GM12874 (cell line): ENCODE measurements around the gene TMEM220.

ENCODE experiments used
- TF ChIP-seq, protein P1 (sequence below): IDR thresholded peaks from 2 replicates; pipeline ENCODE4 v1.5.1; 2011; ENCODE audit warnings: low read depth, mild to moderate bottlenecking, control low read depth, low read length, moderate library complexity; ENCODE audit not compliant: insufficient read depth

Gene TMEM220

DNA sequence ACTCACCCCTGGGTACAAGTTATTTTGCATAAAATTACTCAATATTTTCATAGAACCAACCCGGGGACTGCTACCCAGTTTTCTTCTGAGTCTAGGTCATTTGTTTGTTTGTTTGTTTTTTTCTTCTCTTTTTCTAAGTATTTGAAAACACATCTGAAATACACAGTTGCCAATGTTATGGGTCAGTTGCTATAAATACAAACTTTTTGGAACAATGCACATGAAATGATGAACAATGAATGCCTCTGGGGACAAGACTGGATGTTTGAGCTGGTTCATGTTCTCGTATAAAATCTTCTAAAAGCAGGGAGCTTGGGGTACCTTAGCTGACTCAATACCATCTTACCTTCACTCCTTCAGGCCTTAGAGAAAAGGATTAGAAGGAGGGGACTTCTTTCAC lies 43.6 kb upstream of the TMEM220 start:
- TF ChIP-seq, protein P1, sequence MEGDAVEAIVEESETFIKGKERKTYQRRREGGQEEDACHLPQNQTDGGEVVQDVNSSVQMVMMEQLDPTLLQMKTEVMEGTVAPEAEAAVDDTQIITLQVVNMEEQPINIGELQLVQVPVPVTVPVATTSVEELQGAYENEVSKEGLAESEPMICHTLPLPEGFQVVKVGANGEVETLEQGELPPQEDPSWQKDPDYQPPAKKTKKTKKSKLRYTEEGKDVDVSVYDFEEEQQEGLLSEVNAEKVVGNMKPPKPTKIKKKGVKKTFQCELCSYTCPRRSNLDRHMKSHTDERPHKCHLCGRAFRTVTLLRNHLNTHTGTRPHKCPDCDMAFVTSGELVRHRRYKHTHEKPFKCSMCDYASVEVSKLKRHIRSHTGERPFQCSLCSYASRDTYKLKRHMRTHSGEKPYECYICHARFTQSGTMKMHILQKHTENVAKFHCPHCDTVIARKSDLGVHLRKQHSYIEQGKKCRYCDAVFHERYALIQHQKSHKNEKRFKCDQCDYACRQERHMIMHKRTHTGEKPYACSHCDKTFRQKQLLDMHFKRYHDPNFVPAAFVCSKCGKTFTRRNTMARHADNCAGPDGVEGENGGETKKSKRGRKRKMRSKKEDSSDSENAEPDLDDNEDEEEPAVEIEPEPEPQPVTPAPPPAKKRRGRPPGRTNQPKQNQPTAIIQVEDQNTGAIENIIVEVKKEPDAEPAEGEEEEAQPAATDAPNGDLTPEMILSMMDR, result no peak

DNA sequence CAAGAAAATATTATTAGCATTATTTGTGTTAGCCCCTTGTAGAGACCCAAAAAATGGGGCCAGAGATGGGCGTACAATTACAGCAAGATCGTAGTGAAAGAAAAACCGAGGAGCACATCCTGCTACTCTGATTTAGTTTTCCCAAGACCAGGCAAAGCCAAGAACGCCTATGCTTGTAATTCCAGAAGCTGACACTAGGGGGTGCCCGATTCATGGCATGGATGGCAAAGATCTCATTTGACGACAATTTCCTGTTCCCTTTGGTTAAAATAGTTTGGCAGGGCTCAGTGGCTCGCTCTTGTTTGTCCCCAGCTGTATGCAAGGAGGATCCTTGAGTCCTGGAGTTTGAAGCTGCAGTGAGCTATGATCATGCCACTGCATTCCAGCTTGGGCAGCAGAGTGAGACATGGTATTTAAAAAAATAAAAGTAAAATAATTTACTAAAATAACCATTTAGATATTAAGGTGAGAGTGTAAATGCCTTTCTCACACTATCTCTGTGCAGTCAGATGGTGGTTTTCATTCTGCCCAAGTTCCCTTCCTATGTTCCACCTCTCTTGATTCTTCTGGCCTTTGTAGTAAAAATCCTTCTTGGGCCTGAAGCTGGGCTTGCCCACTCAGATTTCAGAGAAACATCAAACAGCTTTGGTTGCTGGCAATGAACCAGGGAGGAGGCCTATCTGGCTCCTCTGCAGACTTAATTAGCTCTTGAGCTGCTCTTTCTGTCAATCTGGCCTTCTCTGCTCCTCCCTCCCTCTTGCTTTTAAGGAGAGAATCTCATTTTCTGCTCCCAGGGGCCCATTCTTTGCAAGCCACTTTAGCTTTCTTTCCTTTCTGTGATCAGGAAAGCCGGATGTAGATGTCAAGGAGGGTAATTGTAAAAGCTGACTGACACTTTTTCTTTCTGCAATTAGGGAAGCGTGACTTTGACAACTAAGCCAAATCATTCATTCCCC lies 42.9 kb upstream of the TMEM220 start:
- TF ChIP-seq, protein P1, result peak; percentile 81

DNA sequence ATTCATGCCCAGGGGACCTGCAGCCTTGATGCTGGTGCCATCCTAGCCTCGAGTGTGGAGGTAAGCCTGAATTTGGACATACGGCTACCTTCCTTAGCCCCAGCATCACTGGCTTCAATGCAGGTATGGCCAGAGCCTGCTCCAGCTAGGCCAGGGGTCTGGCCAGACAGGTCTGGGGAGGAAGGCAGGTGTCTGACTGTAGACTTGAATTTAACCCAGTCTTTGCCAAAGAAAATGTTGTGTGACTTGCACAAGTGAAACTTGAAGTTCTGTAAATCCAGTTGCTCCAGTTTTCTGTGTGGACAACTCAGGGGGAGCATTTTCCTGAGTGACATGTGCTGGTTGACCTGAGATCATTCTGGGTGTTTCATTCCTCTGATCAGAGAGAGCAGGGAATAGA lies 41.3 kb upstream of the TMEM220 start:
- TF ChIP-seq, protein P1, result no peak

GRCh38 chr17:10769840-10770239 lies 40.0 kb upstream of the TMEM220 start:
- TF ChIP-seq, protein P1, result no peak

DNA sequence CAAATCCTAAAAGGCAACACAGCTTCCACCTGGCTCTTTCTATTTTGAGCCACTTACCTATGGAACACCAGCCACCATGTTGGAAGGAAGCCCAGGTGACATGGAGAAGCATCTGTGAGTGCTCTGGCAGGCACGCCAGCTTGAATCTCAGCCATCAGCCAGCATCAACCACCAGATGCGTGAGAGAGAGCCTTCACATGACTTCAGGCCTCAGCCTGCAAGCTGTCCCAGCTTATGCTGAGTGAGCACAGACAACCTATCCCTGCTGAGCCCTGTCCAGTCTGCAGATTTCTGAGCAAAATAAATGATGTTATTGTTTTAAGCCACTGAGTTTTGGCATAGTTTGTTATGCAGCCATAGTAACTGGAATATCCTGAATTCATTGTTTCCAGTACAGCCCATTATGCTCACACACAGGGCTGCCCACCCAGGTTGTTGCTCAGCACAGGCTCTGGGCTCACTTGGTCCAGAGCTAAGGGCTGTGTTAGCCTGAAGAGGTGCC lies 39.0 kb upstream of the TMEM220 start:
- TF ChIP-seq, protein P1, result no peak

DNA sequence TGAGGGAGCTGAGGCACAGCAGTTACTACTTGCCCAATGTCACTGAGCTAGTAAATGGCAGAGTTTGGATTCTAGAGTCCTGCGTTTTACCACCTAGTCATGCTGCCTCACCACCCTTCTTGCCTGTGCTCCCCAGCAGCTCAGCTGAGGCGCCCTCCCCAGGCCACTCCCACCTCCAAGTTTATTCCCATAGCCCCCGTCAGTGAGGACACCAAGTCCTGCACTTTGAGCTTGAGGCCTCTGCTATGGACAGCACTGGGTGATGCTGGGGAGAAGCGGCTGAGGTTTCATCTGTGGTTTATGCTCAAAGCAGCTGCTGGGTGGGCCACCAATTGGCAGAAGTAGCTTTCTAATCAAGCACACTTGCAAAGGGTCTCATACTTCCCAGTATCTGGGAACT lies 37.4 kb upstream of the TMEM220 start:
- TF ChIP-seq, protein P1, result no peak

- TF ChIP-seq, protein P1, result no peak
Observed at GRCh38 chr17:10762037-10762436, 32.2 kb upstream of the TMEM220 start.
